ENCODE data around the gene SNX5. TPM values are rescaled to one million over a fixed set of nuclear protein-coding genes. Genes with fewer than 3 reads are reported as not detected.

Gene SNX5
- total and polyA plus RNA-seq, 2 of the 8 experiments (the other 6 are each of a cell fraction or from before 2014, with no cell fraction given) = 155 to 194 TPM

DNA sequence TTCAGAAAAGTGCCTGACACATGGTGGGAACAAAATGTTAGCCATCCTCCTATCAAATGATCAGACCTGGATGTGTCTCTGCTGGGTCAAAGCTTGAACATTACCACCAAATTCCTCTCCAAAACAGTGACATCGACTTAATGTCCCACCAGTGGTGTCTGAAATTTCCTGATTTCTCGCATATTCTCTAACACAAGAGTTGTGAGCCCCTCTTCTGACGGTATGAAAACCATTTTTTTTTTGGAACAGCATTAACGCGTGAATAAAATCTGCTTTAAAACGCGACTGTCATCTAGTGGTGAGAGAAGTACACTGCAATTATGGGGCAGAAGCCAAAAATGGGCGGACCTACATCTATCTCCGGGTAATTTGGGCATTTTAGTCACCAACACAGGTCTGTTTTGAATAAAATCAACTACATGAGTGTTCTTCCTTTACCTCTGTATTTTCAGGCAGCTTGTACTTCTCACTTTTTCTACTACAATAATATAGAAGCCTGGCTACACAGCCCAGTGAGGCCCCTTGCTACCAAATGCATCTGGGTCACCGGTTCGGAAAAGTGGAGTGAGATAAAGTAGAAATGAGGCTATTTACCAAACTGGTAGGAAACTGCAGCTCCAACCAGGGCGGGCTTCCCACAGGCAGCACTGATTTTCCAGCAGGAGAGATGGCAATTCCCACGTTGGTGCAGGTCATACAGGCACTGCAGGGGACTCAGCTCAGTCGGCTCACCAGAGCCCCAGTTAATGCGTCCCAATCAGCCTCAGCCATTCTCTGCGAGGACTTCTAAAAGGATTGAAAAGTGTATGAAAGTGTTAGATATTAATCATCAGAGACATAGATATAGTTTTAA is 27.6 kb upstream of the SNX5 start:
- Histone ChIP-seq H3K23ac (ENCODE audit: insufficient read length) (no peak overlapping the region), H3K27ac (ENCODE audit: low read depth, low read length) (no peak overlapping the region), H4K20me1 (replicated peaks in 1 of 2; ENCODE audit: control insufficient read depth in 1 of 2, insufficient read depth in 2 of 2, low read length in 2 of 2) (peaks cover 0 to 1% of the 10 kb centered on the region in 2 experiments), H3K4me2 (ENCODE audit: insufficient read depth in 1 of 2, low read depth in 2 of 2, low read length in 2 of 2) (peak overlapping the region in 1 of 2 experiments; percentile 17; a peak in 1 of 4 replicates), H3K9me3 (ENCODE audit: insufficient read depth in 2 of 2, low read depth in 1 of 2, low read length in 1 of 2) (no peaks in the 10 kb centered on the region), H2BK120ac (replicated peaks; ENCODE audit: low read depth, low read length) (no peak overlapping the region), H2BK12ac (ENCODE audit: low read depth, low read length) (no peak overlapping the region), H4K8ac (ENCODE audit: extremely low read depth, insufficient read depth, low read length) (peak overlapping the region; percentile 92), H2AK5ac (ENCODE audit: low read depth, low read length) (no peak overlapping the region), H3K56ac (replicated peaks; ENCODE audit: insufficient read length, low read depth, low read length) (no peak overlapping the region), H4K5ac (ENCODE audit: insufficient read length, low read depth, low read length) (no peak overlapping the region), H3K18ac (ENCODE audit: extremely low read depth, low read length) (no peak overlapping the region), H3K4me3 (ENCODE audit: extremely low read depth in 1 of 4, insufficient read depth in 2 of 4, low read depth in 3 of 4, low read length in 4 of 4) (no peak overlapping the region), H2BK20ac (ENCODE audit: low read length) (no peak overlapping the region), H2BK5ac (ENCODE audit: low read depth, low read length) (no peak overlapping the region), H3K36me3 (ENCODE audit: control insufficient read depth in 2 of 4, insufficient read depth in 4 of 4, low read length in 3 of 4) (peaks cover 0 to 9% (median 0%) of the 10 kb centered on the region in 4 experiments; a peak in 1 of 8 replicates), H2AFZ (ENCODE audit: low read length) (0 out of 2 replicates have a peak overlapping the region, but pooled peaks have one; percentile 58), H4K91ac (replicated peaks; ENCODE audit: insufficient read length, low read length) (no peak overlapping the region), H3K4ac (replicated peaks; ENCODE audit: insufficient read length, low read depth, low read length) (peak overlapping the region; percentile 17), H3K23me2 (ENCODE audit: low read depth, low read length) (no peaks in the 10 kb centered on the region; the same call in 1 of the 2 replicates), H3K4me1 (replicated peaks in 1 of 4; ENCODE audit: control insufficient read depth in 3 of 4, insufficient read depth in 4 of 4, low read length in 3 of 4) (no peaks in the 10 kb centered on the region), H3K79me1 (ENCODE audit: low read depth, low read length) (no peaks in the 10 kb centered on the region), H3K14ac (ENCODE audit: insufficient read length) (no peak overlapping the region), H3K27me3 (replicated peaks in 1 of 4; ENCODE audit: control insufficient read depth in 3 of 4, extremely low read depth in 1 of 4, insufficient read depth in 3 of 4, low read length in 3 of 4) (no peaks in the 10 kb centered on the region), H2BK15ac (ENCODE audit: low read length) (no peak overlapping the region), H3K79me2 (ENCODE audit: control insufficient read depth in 1 of 2, insufficient read depth in 2 of 2, low read length in 2 of 2) (no peaks in the 10 kb centered on the region), H3K9ac (replicated peaks in 1 of 4; ENCODE audit: extremely low read depth in 1 of 4, low read depth in 3 of 4, low read length in 3 of 4) (no peak overlapping the region)
- 36% methylated on average over 16 of the region's 16 CpGs; no CpG with 5 or more reads in 1 of the 2 experiments for WGBS, 2 experiments (ENCODE audit: extremely low coverage in 1 of 2, insufficient coverage in 1 of 2, insufficient read length in 1 of 2, insufficient replicate concordance in 2 of 2, low coverage in 1 of 2, low lambda C conversion rate in 2 of 2, missing lambda C conversion rate in 1 of 2)
- POLR2A ChIA-PET (ENCODE audit: partially characterized antibody) = interaction anchor here (0.7 to 31.5 kb wide), 2 partner anchors 11 to 34 kb away, joined by 3 to 424 read pairs; partner anchors contain the start of genes MGME1 and SNX5
- DNase-seq (ENCODE audit: low read depth in 1 of 2, low spot score in 2 of 2) = no peak
- peak; percentile 62 for FAIRE-seq
- CTCF ChIA-PET (ENCODE audit: partially characterized antibody) = interaction anchor here (0.7 to 4.1 kb wide), 33 partner anchors 9 to 482 kb away, joined by 3 to 27 read pairs (median 4); partner anchors contain the start of gene OVOL2
- no peak for TF ChIP-seq SAP30 (IDR thresholded peaks at IDR 0.05; ENCODE audit: insufficient read depth, insufficient replicate concordance, low read length)
- no peak for TF ChIP-seq RBBP5 (IDR thresholded peaks at IDR 0.05; ENCODE audit: borderline replicate concordance, low read depth, low read length)
- TF ChIP-seq, protein P1, sequence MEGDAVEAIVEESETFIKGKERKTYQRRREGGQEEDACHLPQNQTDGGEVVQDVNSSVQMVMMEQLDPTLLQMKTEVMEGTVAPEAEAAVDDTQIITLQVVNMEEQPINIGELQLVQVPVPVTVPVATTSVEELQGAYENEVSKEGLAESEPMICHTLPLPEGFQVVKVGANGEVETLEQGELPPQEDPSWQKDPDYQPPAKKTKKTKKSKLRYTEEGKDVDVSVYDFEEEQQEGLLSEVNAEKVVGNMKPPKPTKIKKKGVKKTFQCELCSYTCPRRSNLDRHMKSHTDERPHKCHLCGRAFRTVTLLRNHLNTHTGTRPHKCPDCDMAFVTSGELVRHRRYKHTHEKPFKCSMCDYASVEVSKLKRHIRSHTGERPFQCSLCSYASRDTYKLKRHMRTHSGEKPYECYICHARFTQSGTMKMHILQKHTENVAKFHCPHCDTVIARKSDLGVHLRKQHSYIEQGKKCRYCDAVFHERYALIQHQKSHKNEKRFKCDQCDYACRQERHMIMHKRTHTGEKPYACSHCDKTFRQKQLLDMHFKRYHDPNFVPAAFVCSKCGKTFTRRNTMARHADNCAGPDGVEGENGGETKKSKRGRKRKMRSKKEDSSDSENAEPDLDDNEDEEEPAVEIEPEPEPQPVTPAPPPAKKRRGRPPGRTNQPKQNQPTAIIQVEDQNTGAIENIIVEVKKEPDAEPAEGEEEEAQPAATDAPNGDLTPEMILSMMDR (IDR thresholded peaks at IDR 0.05; ENCODE audit: control extremely low read depth in 1 of 3, insufficient read depth in 1 of 3, low read depth in 1 of 3, low read length in 3 of 3) = peak; percentile 7 to 89 (median 62)
- TF ChIP-seq POLR2AphosphoS5 (IDR thresholded peaks at IDR 0.05; ENCODE audit: low read depth, low read length) = no peak
- no peak for TF ChIP-seq TCF12 (IDR thresholded peaks at IDR 0.05; ENCODE audit: low read depth, low read length)
- TF ChIP-seq RAD21 (IDR thresholded peaks at IDR 0.05 in 1 of 2, conservative IDR thresholded peaks at IDR 0.05 in 1 of 2; ENCODE audit: low read depth in 2 of 2, low read length in 2 of 2) = peak; percentile 82 to 83
